CD8-positive, alpha-beta memory T cell (primary cell): ENCODE results near the gene MFNG. TPM values are rescaled to one million over a fixed set of nuclear protein-coding genes. Genes with fewer than 3 reads are reported as not detected.
A peak's percentile ranks its signal among the peaks of the same experiment; 100 is the strongest.
"Not testable (repeated sequence)": the region's sequence is repeated elsewhere in the genome, so short reads cannot be mapped to it uniquely, and the experiment has no call there.

Experiments
- CTCF ChIA-PET: fragments of 350-600 bp; sonication (Branson Sonifier 250); formaldehyde crosslinking; loops from one replicate; lab custom pipeline; 2021; ENCODE audit warnings: antibody characterized with exemption; lab: Charles Lee
- POLR2A ChIA-PET: fragments of 350-600 bp; sonication (Branson Sonifier 250); formaldehyde crosslinking; loops from one replicate; lab custom pipeline; 2021; ENCODE audit warnings: antibody characterized with exemption; lab: Charles Lee
- DNase-seq, 5 donors: peaks; one replicate each; pipeline versions ENCODE4 v3.0.0 to v3.0.0-alpha.2; 2020 to 2022; ENCODE audit warnings: mixed read lengths in 1 of 5
- H3K27ac ChIP-seq: one replicate; pipeline ENCODE4 v1.7.0; 2013; ENCODE audit warnings: low read depth, mild to moderate bottlenecking, low read length, moderate library complexity
- H3K27me3 ChIP-seq: 2 replicates; pipeline ENCODE4 v1.7.0; 2013; ENCODE audit warnings: low read length, mild to moderate bottlenecking; ENCODE audit not compliant: insufficient read depth, poor library complexity, severe bottlenecking
- H3K36me3 ChIP-seq: 2 replicates; pipeline ENCODE4 v1.7.0; 2013; ENCODE audit warnings: mild to moderate bottlenecking, low read length, moderate library complexity; ENCODE audit not compliant: insufficient read depth
- H3K4me1 ChIP-seq: 2 replicates; pipeline ENCODE4 v1.7.0; 2013; ENCODE audit warnings: mild to moderate bottlenecking, low read length, moderate library complexity; ENCODE audit not compliant: insufficient read depth
- H3K4me3 ChIP-seq: 2 replicates; pipeline ENCODE4 v1.7.0; 2013; ENCODE audit warnings: mild to moderate bottlenecking, low read length
- H3K9me3 ChIP-seq: 2 replicates; pipeline ENCODE4 v1.7.0; 2013; ENCODE audit warnings: mild to moderate bottlenecking, low read length
- H3K27ac Mint-ChIP-seq, 8 donors: one replicate each; pipeline ENCODE4 v1.8.0; 2020 to 2021; ENCODE audit warnings: mixed read lengths in 8 of 8, mild to moderate bottlenecking in 6 of 8, inconsistent platforms in 3 of 8, moderate library complexity in 3 of 8
- H3K27me3 Mint-ChIP-seq, 2 donors: one replicate each; pipeline ENCODE4 v1.8.0; 2020 to 2021; ENCODE audit warnings: mixed read lengths in 2 of 2, mild to moderate bottlenecking in 1 of 2, moderate library complexity in 1 of 2
- H3K36me3 Mint-ChIP-seq, 3 donors: one replicate each; pipeline ENCODE4 v1.8.0; 2020 to 2021; ENCODE audit warnings: mixed read lengths in 3 of 3, inconsistent platforms in 1 of 3, mild to moderate bottlenecking in 1 of 3
- H3K4me1 Mint-ChIP-seq, 3 donors: one replicate each; pipeline ENCODE4 v1.8.0; 2020 to 2021; ENCODE audit warnings: mixed read lengths in 3 of 3, inconsistent platforms in 1 of 3, mild to moderate bottlenecking in 1 of 3
- H3K4me3 Mint-ChIP-seq, 7 donors: one replicate each; pipeline ENCODE4 v1.8.0; 2020 to 2021; ENCODE audit warnings: mixed read lengths in 7 of 7, mild to moderate bottlenecking in 6 of 7, moderate library complexity in 4 of 7, inconsistent platforms in 2 of 7
- H3K9me3 Mint-ChIP-seq, 5 donors: one replicate each; pipeline ENCODE4 v1.8.0; 2020 to 2022; ENCODE audit warnings: mixed read lengths in 5 of 5, mild to moderate bottlenecking in 3 of 5, moderate library complexity in 2 of 5, inconsistent platforms in 1 of 5
- polyA plus RNA-seq: library from polyadenylated mRNA; unstranded; fragments of 300-500 nt; fragmentation: Illumina TruSeq; gene quantifications from one replicate; pipeline ENCODE4 v1.2.3, GENCODE V29; 2021
- total RNA-seq, 2 experiments: library from RNA; stranded (reverse); gene quantifications; one replicate each; pipeline ENCODE4 v1.2.3, GENCODE V29; 2021

The MFNG gene
- total and polyA plus RNA-seq, 3 experiments from 2014 or later, result 162 to 323 (median 171) TPM

DNA sequence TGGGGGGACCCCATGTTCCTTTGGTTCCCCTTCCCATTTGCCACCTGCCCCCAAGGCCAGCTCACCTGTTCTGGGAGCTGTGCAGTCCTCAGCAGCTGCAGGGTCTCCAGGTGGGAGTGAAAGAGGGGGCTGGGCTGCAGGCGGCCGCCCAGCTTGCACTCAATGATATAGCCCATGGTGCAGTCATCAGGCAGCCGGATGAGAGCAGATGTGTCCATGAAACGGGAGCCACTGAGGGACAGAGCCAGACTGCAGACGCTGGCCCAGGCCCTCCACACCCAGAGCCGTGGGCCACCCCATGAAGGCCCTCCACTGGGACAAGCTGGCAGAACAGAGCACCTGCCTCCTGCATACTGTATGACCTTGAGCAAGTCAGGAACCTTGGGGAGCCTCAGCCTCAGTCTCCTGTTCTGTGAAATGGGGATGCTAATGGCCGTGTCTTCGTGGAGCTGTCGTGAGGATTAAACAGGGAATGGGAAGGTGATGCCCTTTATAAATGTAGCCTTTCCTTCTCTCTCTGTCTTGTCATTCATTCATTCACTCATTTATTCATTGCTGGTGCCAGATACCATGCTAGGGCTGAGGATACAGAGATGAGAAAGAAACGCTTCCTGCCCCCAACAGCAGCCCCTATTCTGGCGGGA, 11.6 kb downstream of the MFNG start:
- H3K4me1 Mint-ChIP-seq, result peaks cover 3 to 8% (median 8%) of the 10 kb centered on the region in 3 donors
- no peak for DNase-seq
- ChIA-PET POLR2A (interaction anchor here (1.2 kb wide), 1 partner anchor 9 kb away, joined by 3 read pairs; no protein-coding TSS in a partner anchor), CTCF (interaction anchor here (0.9 to 4.1 kb wide), 4 partner anchors 12 to 21 kb away, joined by 3 to 71 read pairs (median 8); partner anchors contain the start of gene MFNG)
- peak overlapping the region in 4 of 8 donors; percentile 29 to 66 (median 62) for H3K27ac Mint-ChIP-seq
- no peaks in the 10 kb centered on the region for H3K9me3 ChIP-seq
- H3K9me3 Mint-ChIP-seq, result no peaks in the 10 kb centered on the region
- no peaks in the 10 kb centered on the region for H3K4me1 ChIP-seq
- H3K36me3 Mint-ChIP-seq, result peaks cover 0 to 90% (median 8%) of the 10 kb centered on the region in 3 donors
- H3K4me3 ChIP-seq, result no peak overlapping the region
- peak overlapping the region in 1 of 7 donors; percentile 21 for H3K4me3 Mint-ChIP-seq
- H3K27me3 Mint-ChIP-seq, result no peaks in the 10 kb centered on the region
- peaks cover 29% of the 10 kb centered on the region for H3K36me3 ChIP-seq
- no peaks in the 10 kb centered on the region for H3K27me3 ChIP-seq
- no peak overlapping the region for H3K27ac ChIP-seq

DNA sequence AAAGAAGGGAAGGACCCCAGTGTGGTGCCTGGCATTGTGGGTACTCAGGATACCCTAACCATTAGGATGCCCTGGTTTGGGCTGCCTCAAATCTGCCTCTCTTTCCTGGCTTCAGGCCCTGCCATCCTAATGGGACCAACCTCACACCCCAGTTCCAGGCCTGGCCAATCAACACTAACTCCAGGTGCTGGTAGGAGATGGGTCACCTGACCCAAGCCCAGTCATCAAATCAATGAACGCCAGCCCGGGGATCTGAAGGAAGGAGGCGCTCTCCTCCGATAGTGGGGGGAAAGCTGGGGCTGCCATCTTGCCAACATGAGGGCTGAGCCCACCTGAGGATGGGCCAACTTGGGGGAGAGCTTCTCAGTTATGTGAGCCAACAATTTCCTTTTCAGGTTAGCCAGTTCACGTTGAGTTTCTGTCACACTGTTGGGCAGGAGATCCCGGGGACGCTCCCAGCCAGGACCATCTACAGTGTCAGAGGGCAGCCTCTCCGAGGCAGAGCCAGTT, 12.7 kb downstream of the MFNG start:
- Histone ChIP-seq H3K9me3 (no peaks in the 10 kb centered on the region), H3K27me3 (no peaks in the 10 kb centered on the region), H3K36me3 (peaks cover 27% of the 10 kb centered on the region), H3K4me1 (no peaks in the 10 kb centered on the region), H3K27ac (no peak overlapping the region), H3K4me3 (no peak overlapping the region)
- Mint-ChIP-seq H3K36me3 (peaks cover 4 to 90% (median 12%) of the 10 kb centered on the region in 3 donors), H3K4me1 (peaks cover 8 to 12% (median 8%) of the 10 kb centered on the region in 3 donors), H3K27ac (peak overlapping the region in 2 of 8 donors; percentile 15 to 42), H3K4me3 (no peak overlapping the region), H3K9me3 (no peaks in the 10 kb centered on the region), H3K27me3 (no peaks in the 10 kb centered on the region)
- POLR2A ChIA-PET, result interaction anchor here (1.2 kb wide), 1 partner anchor 11 kb away, joined by 5 read pairs; no protein-coding TSS in a partner anchor
- DNase-seq, result no peak
- CTCF ChIA-PET, result interaction anchor here (0.9 to 4.1 kb wide), 8 partner anchors 12 to 274 kb away, joined by 3 to 71 read pairs (median 8); partner anchors contain the start of gene MFNG

DNA sequence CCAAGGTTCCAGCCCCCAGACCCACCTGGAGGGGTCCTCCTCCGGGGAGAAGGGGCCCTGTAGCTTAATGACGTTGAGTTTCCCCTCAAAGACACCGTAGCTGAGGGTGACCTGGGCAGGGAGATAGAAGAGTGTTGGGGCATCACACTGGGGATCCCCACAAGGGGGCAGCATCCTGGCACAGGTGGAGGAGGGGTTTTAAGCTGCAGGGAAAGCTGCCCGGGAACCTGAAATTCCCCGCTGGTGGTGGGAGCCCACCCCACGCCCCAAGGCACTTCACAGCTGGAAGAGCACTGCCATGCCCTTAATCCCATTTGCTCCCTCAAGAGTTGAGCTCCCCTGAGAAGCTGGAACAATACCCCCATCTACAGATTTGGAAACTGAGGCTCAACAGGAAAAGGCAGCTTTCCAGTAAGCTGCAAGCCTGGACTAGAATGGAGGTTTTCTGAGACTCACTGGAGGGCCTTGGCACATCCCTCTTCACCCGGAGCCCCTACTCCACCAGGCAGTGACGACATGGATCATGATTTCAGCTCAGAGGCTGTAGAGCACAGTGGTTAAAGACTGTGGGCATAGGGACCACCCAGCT, 13.7 kb downstream of the MFNG start:
- no peak overlapping the region for H3K27ac ChIP-seq
- peaks cover 21% of the 10 kb centered on the region for H3K36me3 ChIP-seq
- CTCF ChIA-PET, result interaction anchor here (0.8 to 4.1 kb wide), 17 partner anchors 8 to 273 kb away, joined by 3 to 71 read pairs (median 5); partner anchors contain the start of gene MFNG
- no peaks in the 10 kb centered on the region for H3K4me1 ChIP-seq
- POLR2A ChIA-PET, result interaction anchor here (0.6 to 1.2 kb wide), 2 partner anchors 12 to 397 kb away, joined by 3 to 5 read pairs; no protein-coding TSS in a partner anchor
- Mint-ChIP-seq H3K9me3 (no peaks in the 10 kb centered on the region), H3K36me3 (peaks cover 4 to 88% (median 12%) of the 10 kb centered on the region in 3 donors), H3K4me1 (peaks cover 8 to 16% (median 10%) of the 10 kb centered on the region in 3 donors), H3K27ac (peak overlapping the region in 6 of 8 donors; percentile 17 to 87 (median 54)), H3K27me3 (no peaks in the 10 kb centered on the region), H3K4me3 (no peak overlapping the region)
- H3K4me3 ChIP-seq, result no peak overlapping the region
- H3K9me3 ChIP-seq, result no peaks in the 10 kb centered on the region
- DNase-seq, result peak; percentile 30 to 66 (median 37)
- no peaks in the 10 kb centered on the region for H3K27me3 ChIP-seq

DNA sequence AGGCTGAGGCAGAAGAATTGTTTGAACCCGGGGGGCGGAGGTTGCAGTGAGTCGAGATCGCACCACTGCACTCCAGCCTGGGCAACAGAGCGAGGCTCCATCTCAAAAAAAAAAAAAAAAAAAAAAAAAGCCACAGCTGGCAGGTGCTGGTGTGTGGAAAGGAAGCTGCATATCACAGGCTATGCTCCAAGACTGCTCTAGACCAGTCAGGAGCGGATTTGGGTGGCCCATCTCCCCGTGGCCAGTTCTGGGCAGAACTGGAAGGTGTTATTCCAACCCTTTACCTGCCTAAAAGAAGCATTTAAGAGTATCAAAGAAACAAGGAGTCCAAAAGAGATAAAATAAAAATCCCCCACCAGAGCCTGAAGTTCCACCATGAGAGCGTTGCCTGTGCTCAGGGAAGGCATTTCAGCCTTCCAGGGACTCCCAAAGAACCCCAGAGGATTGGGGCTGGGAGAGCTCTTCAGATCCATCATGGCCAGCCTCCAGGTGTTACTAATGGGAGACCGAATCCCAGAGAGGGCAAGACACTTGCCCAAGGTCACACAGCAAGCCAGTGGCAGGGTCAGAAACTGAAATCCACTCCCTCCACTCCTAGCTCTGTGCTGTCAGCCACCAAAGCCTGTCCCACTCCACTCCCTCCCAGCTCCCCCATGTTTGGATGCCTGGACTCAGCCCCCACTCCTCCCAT, 14.3 kb downstream of the MFNG start:
- H3K4me3 ChIP-seq, result no peak overlapping the region
- H3K27me3 ChIP-seq, result no peaks in the 10 kb centered on the region
- H3K27me3 Mint-ChIP-seq, result no peaks in the 10 kb centered on the region
- H3K27ac Mint-ChIP-seq, result peak overlapping the region in 4 of 8 donors; percentile 22 to 74 (median 28)
- peaks cover 15% of the 10 kb centered on the region for H3K36me3 ChIP-seq
- no peaks in the 10 kb centered on the region for H3K9me3 ChIP-seq
- CTCF ChIA-PET, result interaction anchor here (0.8 to 4.1 kb wide), 15 partner anchors 8 to 154 kb away, joined by 3 to 71 read pairs (median 5); partner anchors contain the start of gene MFNG
- H3K9me3 Mint-ChIP-seq, result no peaks in the 10 kb centered on the region
- POLR2A ChIA-PET, result interaction anchor here (0.6 to 1.2 kb wide), 2 partner anchors 13 to 73 kb away, joined by 3 to 5 read pairs; no protein-coding TSS in a partner anchor
- DNase-seq, result no peak
- no peak overlapping the region for H3K27ac ChIP-seq
- H3K4me1 Mint-ChIP-seq, result peaks cover 8 to 16% (median 10%) of the 10 kb centered on the region in 3 donors
- no peak overlapping the region for H3K4me3 Mint-ChIP-seq
- no peaks in the 10 kb centered on the region for H3K4me1 ChIP-seq
- peaks cover 4 to 87% (median 12%) of the 10 kb centered on the region in 3 donors for H3K36me3 Mint-ChIP-seq

DNA sequence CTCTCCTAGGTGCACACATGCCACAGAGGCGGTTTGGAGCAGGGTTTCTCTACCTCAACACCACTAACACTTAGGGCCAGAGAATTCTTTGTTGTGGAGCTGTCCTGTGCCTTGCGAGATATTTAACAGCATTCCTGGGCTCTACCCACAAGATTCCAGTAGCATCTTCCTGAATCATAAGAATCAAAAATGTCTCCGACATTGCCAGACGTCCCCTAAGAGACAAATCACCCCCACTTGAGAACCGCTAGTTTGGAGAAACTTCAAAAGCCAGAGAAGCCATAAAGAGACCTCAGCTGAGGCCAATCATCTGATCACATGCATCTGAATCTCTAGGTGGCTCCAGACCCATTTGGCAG, 16.1 kb downstream of the MFNG start:
- peak overlapping the region in 4 of 8 donors; percentile 38 to 72 (median 66) for H3K27ac Mint-ChIP-seq
- peaks cover 15% of the 10 kb centered on the region for H3K36me3 ChIP-seq
- no peaks in the 10 kb centered on the region for H3K27me3 Mint-ChIP-seq
- H3K27me3 ChIP-seq, result no peaks in the 10 kb centered on the region
- H3K27ac ChIP-seq, result no peak overlapping the region
- no peak for DNase-seq
- ChIA-PET CTCF (interaction anchor here (1.9 kb wide), 1 partner anchor 97 kb away, joined by 5 read pairs; no protein-coding TSS in a partner anchor), POLR2A (interaction anchor here (0.6 kb wide), 1 partner anchor 9 kb away, joined by 5 read pairs; no protein-coding TSS in a partner anchor)
- H3K4me3 ChIP-seq, result no peak overlapping the region
- peaks cover 13 to 20% (median 17%) of the 10 kb centered on the region in 3 donors for H3K4me1 Mint-ChIP-seq
- no peak overlapping the region for H3K4me3 Mint-ChIP-seq
- no peaks in the 10 kb centered on the region for H3K9me3 ChIP-seq
- H3K9me3 Mint-ChIP-seq, result no peaks in the 10 kb centered on the region
- H3K4me1 ChIP-seq, result no peaks in the 10 kb centered on the region
- H3K36me3 Mint-ChIP-seq, result peaks cover 8 to 87% (median 17%) of the 10 kb centered on the region in 3 donors

DNA sequence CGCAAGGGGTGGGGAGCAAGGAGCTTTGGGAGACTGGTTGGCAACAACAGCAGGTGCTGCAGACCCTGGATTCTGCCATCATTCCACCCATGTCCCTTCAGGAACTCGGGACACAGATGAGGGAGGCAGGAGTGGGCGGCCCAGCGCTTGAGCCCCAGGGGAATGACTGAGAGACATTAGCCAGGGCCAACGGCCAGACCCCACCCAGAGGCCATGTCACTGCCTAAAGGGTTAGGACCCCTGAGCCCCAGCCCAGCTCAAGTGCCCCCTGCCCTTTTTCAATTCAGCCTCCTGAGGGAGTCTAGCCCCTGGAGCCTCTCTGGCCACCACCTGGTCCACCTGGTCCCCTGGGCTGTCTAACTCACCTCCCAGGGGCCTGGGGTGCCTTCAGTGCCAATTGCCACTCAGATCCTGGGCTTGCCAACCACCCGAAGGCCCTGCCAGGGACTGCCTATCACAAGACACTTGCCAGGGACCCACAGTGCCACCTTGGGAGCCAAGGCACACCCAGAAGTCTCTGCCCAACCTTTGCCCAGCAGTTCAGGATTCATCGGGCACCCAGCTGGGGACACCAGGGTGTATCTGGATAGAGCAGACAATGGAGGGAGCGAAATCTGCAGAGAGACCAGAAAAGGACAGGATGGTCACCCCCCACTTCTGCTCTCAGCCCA, 16.6 kb downstream of the MFNG start:
- Histone ChIP-seq H3K4me3 (no peak overlapping the region), H3K27me3 (no peaks in the 10 kb centered on the region), H3K36me3 (peaks cover 15% of the 10 kb centered on the region), H3K9me3 (no peaks in the 10 kb centered on the region), H3K27ac (no peak overlapping the region), H3K4me1 (no peaks in the 10 kb centered on the region)
- H3K4me1 Mint-ChIP-seq, result peaks cover 12 to 20% (median 18%) of the 10 kb centered on the region in 3 donors
- POLR2A ChIA-PET, result no interaction called here
- no peak overlapping the region for H3K4me3 Mint-ChIP-seq
- H3K27ac Mint-ChIP-seq, result peak overlapping the region in 1 of 8 donors; percentile 72
- H3K27me3 Mint-ChIP-seq, result no peaks in the 10 kb centered on the region
- CTCF ChIA-PET, result interaction anchor here (0.7 to 1.9 kb wide), 2 partner anchors 21 to 97 kb away, joined by 3 to 5 read pairs; no protein-coding TSS in a partner anchor
- peaks cover 8 to 83% (median 17%) of the 10 kb centered on the region in 3 donors for H3K36me3 Mint-ChIP-seq
- no peaks in the 10 kb centered on the region for H3K9me3 Mint-ChIP-seq
- DNase-seq, result no peak

DNA sequence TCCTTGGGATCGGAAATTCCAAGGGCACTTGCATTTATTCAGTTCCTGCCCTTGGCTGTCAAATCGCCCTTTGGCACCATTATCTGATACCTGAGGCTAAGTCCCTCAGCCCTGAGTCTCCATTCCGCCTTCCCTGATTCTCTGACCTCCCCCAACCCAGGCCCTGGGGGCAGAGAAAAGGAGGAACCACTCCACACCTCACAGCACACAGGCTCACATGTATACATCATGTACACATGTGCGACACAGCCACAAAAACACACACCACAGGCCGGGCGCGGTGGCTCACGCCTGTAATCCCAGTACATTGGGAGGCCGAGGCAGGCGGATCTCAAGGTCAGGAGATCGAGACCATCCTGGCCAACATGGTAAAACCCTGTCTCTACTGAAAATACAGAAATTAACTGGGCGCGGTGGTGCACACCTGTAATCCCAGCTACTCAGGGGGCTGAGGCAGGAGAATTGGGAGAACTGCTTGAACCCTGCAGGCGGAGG, 17.9 kb downstream of the MFNG start:
- H3K27me3 Mint-ChIP-seq, H3K9me3 Mint-ChIP-seq, H3K4me1 ChIP-seq, CTCF ChIA-PET, H3K4me3 ChIP-seq, DNase-seq, H3K27me3 ChIP-seq, H3K27ac ChIP-seq, H3K9me3 ChIP-seq, H3K4me3 Mint-ChIP-seq: not testable (repeated sequence)
- H3K27ac Mint-ChIP-seq, result peak overlapping the region in 1 of 8 donors; percentile 44
- peaks cover 12 to 18% (median 17%) of the 10 kb centered on the region in 3 donors for H3K4me1 Mint-ChIP-seq
- H3K36me3 Mint-ChIP-seq, result peaks cover 8 to 72% (median 17%) of the 10 kb centered on the region in 3 donors
- peaks cover 15% of the 10 kb centered on the region for H3K36me3 ChIP-seq
- POLR2A ChIA-PET, result interaction anchor here (0.7 kb wide), 1 partner anchor 1347 kb away, joined by 3 read pairs; no protein-coding TSS in a partner anchor
